Measurements from ENCODE around the gene SPATA33.

DNA sequence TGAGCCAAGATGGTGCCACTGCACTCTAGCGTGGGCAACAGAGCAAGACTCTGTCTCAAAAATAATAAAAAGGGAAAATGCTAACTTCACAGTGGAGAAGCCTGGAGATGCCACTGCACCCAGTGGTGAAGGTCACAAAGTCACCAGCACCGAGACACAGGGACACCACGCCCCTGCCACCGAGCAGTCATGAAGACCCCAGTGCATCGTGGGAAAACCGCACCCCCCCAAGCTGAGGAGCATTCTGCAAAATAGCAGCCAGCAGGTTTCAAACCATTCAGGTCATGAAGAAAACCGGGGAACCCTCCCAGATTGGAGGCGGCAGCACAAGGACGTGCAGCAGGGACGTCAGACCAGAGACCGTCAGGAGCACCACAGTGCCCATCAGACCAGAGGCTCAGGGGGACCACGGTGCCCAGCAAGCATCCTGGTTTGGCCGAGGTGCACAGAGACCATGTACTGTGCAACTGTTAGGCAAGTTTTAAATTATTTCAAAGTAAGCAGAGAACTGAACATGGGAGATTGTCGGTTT, 13.8 kb upstream of the SPATA33 start:
- TF ChIP-seq ZNF274 (IDR thresholded peaks at IDR 0.05; ENCODE audit: low read depth, low read length) (no peak), YY1 (IDR thresholded peaks at IDR 0.05; ENCODE audit: insufficient read depth, insufficient read length) (no peak), SUZ12 (IDR thresholded peaks at IDR 0.05; ENCODE audit: extremely low read depth, insufficient read depth, insufficient read length) (no peak)
